ENCODE measurements around the gene TIGD1.

- TF ChIP-seq EZH2 (IDR thresholded peaks at IDR 0.05) (no peak), POLR2A (IDR thresholded peaks at IDR 0.05; ENCODE audit: borderline replicate concordance, extremely low read depth, insufficient read depth, insufficient read length) (no peak)
Measured at GRCh38 chr2:232543491-232543890, 6.9 kb downstream of the TIGD1 start.
